ENCODE data around the gene NMT1. TPM values are rescaled to one million over a fixed set of nuclear protein-coding genes. Genes with fewer than 3 reads are reported as not detected.

Gene NMT1
- total and polyA plus RNA-seq, 2 experiments from 2014 or later: 95.6 to 298 TPM

GRCh38 chr17:45043813-45044540 is 17.1 kb upstream of the NMT1 start:
- ATAC-seq (no peak; the same call in 2 of the 3 replicates), DNase-seq (ENCODE audit: low spot score) (no peak)
- 0 out of 2 replicates have a peak, but pooled peaks cover 8% of the 10 kb centered on the region for H3F3A ChIP-seq (replicated peaks; ENCODE audit: low read depth)
- H3K4me2 ChIP-seq: peak overlapping the region; percentile 20; the same call in 1 of the 2 replicates
- H4K20me1 ChIP-seq (replicated peaks; ENCODE audit: insufficient read depth): peaks cover 4% of the 10 kb centered on the region
- Mint-ChIP-seq H3K27me3 (ENCODE audit: insufficient read depth, low read depth, poor library complexity) (peaks cover 15% of the 10 kb centered on the region), H3K4me3 (no peak overlapping the region; the same call in 2 of the 3 replicates), H3K4me1 (peaks cover 32% of the 10 kb centered on the region), H3K9me3 (no peaks in the 10 kb centered on the region; the same call in 2 of the 3 replicates), H3K27ac (peak overlapping the region; percentile 30; the same call in 1 of the 2 replicates), H3K36me3 (ENCODE audit: low read depth) (peaks cover 9% of the 10 kb centered on the region)
- peak in 1 of 2 experiments; percentile 39; a peak in 2 of 4 replicates for TF ChIP-seq CTCF (conservative IDR thresholded peaks at IDR 0.05; ENCODE audit: low read depth in 2 of 2)
- no peak for TF ChIP-seq REST (IDR thresholded peaks at IDR 0.05; ENCODE audit: unreplicated experiment)
- peaks cover 11% of the 10 kb centered on the region for H3K4me1 ChIP-seq (ENCODE audit: insufficient read depth)
- no peaks in the 10 kb centered on the region for H3K27me3 ChIP-seq (ENCODE audit: insufficient read depth)
- no peaks in the 10 kb centered on the region for H3K36me3 ChIP-seq (ENCODE audit: insufficient read depth)
- no peak overlapping the region for H3K27ac ChIP-seq (ENCODE audit: low read depth)
- H2AFZ ChIP-seq: no peak overlapping the region
- H3K9me2 ChIP-seq (ENCODE audit: insufficient read depth): no peaks in the 10 kb centered on the region
- H3K4me3 ChIP-seq: no peak overlapping the region
- H3K79me2 ChIP-seq (replicated peaks; ENCODE audit: insufficient read depth): peaks cover 43% of the 10 kb centered on the region

DNA sequence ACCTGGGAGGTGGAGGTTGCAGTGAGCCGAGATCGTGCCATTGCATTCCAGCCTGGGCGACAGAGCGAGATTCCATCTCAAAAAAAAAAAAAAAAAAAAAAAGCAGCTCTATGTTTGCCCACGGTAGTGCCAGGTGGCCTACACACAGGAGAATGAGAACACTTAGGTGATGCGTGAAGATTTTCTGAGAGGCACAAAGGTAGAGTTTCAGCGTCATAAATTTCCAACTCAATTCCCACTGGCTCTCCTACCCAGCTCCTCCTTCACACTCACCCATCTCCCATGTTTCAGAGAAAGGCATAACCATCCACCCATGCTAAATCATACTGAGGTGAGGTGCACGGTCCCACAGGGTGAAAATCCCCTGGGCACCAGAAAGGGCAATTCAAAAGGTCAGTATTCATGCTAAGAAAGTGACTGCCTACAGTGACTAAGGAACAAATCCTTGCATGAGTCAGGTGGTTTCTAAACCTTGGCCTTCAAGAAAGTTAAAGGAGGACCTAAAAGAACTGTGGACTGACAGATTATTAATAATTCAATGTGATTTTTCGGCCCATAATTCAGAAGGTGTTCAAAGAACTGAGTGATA is 14.5 kb upstream of the NMT1 start:
- DNase-seq (ENCODE audit: low spot score) (no peak), ATAC-seq (no peak)
- Histone ChIP-seq H3K4me3 (no peak overlapping the region), H3K27ac (ENCODE audit: low read depth) (peak overlapping the region; percentile 3; the same call in 1 of the 2 replicates), H3K36me3 (ENCODE audit: insufficient read depth) (no peaks in the 10 kb centered on the region), H3K4me2 (no peak overlapping the region), H3F3A (replicated peaks; ENCODE audit: low read depth) (peaks cover 17% of the 10 kb centered on the region), H3K27me3 (ENCODE audit: insufficient read depth) (no peaks in the 10 kb centered on the region), H4K20me1 (replicated peaks; ENCODE audit: insufficient read depth) (no peaks in the 10 kb centered on the region; the same call in 1 of the 2 replicates), H3K4me1 (ENCODE audit: insufficient read depth) (peaks cover 15% of the 10 kb centered on the region), H3K79me2 (replicated peaks; ENCODE audit: insufficient read depth) (peaks cover 60% of the 10 kb centered on the region), H3K9me2 (ENCODE audit: insufficient read depth) (no peaks in the 10 kb centered on the region), H2AFZ (no peak overlapping the region)
- Mint-ChIP-seq H3K27ac (peak overlapping the region; percentile 94), H3K36me3 (ENCODE audit: low read depth) (peaks cover 9% of the 10 kb centered on the region), H3K4me1 (peaks cover 33% of the 10 kb centered on the region), H3K27me3 (ENCODE audit: insufficient read depth, low read depth, poor library complexity) (peaks cover 18% of the 10 kb centered on the region), H3K9me3 (no peaks in the 10 kb centered on the region; the same call in 2 of the 3 replicates), H3K4me3 (no peak overlapping the region)
- no peak for TF ChIP-seq ZNF462 (CRISPR knock-in tag; IDR thresholded peaks at IDR 0.05)
- no peak for TF ChIP-seq ETS1 (IDR thresholded peaks at IDR 0.05)
- TF ChIP-seq JUNB (IDR thresholded peaks at IDR 0.05; ENCODE audit: unreplicated experiment): no peak
- no peak for TF ChIP-seq STAT1 (IDR thresholded peaks at IDR 0.05; ENCODE audit: unreplicated experiment)
